SW480 (cell line): ENCODE results near the gene SPDYE17.
"Not testable (repeated sequence)": the region's sequence is repeated elsewhere in the genome, so short reads cannot be mapped to it uniquely, and the experiment has no call there.

ENCODE experiments used
- DNase-seq: peaks from one replicate; pipeline ENCODE4 v3.0.0-alpha.2; 2016; ENCODE audit warnings: low spot score

Gene SPDYE17

DNA sequence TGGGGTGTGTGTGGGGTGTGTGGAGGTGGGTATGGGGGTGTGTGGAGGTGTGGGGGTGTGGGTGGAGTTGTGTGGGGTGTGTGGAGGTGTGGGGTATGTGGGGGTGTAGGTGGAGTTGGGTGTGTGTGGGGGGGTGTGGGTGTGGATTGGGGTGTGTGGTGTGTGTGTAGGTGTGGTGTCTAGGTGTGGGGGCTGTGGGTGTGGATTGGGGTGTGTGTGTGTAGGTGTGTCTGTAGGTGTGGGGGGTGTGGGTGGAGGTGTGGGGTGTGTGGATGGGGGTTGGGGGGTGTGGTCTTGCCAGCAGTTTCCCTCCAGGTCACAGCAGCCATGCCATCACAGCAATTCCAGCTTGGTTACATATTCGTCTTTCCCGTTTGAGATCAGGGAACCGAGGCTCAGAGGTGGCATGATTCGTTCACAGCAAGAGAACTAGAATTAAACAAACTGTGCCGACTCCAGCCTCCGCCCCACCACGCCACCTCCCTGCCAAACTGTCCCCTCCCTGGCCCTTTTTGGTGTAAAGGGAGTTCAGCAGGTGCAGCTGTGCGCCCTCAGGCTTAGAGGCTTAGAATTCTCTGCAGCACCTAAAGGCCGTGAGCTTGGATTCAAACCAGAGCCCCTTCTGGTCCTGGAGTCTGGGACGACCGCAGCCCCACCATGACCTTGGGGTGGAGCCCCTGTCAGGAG, 33.3 kb downstream of the SPDYE17 start:
- peak; percentile 27 for DNase-seq

DNA sequence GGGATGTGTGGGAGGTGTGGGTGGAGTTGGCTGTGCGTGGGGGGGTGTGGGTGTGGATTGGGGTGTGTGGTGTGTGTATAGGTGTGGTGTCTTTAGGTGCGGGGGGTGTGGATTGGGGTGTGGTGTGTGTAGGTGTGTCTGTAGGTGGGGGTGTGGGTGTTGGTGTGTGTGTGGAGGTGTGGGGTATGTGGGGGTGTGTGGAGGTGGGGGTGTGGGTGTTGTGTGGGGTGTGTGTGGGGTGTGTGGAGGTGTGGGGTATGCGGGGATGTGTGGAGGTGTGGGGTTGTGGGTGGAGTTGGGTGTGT, 33.9 kb downstream of the SPDYE17 start:
- no peak for DNase-seq

DNA sequence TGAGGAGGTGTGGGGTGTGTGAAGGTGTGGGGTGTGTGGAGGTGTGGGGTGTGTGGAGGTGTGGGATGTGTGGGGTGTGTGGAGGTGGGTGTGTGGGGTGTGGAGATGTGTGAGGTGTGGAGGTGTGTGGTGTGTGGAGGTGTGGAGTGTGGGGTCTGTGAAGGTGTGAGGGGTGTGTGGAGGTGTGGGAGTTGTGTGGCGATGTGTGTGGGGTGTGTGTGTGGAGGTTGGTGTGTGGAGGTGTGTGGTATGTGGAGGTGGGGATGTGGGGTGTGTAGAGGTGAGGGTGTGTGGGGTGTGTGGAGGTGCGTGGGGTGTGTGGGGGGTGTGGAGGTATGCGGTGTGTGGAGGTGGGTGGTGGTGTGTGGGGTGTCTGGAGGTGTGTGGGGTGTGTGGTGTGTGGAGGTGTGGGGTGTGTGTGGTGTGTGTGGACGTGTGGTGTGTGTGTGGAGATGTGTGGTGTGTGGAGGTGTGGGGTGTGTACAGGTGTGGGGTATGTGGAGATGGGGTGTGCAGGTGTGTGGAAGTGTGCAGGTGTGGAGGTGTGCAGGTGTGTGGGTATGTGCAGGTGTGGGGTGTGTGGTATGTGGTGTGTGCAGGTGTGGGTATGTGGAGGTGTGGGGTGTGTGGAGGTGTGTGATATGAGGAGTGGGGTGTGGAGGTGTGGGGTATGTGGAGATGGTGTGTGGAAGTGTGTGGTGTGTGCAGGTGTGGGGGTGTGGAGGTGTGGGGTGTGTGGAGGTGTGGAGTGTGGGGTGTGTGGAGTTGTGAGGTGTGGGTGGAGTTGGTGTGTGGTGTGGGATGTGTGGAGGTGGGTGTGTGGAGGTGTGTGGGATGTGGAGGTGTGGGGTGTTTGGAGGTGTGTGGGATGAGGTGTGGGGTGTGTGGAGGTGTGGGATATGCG, 34.5 kb downstream of the SPDYE17 start:
- no peak for DNase-seq

DNA sequence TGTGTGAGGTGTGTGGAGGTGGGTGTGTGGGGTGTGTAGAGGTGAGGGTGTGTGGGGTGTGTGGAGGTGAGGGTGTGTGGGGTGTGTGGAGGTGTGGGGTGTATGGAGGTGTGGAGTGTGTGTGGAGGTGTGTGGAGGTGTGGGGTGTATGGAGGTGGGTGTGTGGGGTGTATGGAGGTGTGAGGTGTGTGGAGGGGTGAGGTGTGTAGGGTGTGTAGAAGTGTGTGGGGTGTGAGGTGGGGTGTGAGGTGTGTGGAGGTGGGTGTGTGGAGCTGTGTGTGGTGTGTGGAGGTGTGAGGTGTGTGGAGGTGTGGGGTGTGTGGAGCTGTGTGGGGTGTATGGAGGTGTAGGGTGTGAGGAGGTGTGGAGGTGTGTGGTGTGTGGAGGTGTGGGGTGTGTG, 35.2 kb downstream of the SPDYE17 start:
- not testable (repeated sequence) for DNase-seq

DNA sequence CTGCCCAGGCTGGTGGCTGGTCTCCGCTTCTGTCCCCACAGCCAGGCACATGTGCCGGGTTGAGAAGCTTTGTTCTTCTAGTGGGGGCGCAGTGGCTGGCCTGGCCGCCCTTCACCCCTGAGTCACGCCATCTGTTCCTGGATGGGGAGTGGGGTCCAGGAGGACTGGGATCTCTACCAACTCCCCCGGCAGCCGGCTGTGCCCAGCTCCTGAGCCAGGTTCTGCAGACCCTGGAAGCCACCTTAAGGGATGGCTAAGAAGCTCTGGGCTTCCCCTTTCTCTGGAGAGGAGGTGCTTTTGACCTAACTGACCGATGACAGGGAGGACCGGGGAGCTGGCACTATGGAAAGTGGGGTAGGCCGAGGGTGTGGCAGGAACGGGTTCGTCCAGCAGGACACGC, 37.9 kb downstream of the SPDYE17 start:
- DNase-seq: not testable (repeated sequence)

DNA sequence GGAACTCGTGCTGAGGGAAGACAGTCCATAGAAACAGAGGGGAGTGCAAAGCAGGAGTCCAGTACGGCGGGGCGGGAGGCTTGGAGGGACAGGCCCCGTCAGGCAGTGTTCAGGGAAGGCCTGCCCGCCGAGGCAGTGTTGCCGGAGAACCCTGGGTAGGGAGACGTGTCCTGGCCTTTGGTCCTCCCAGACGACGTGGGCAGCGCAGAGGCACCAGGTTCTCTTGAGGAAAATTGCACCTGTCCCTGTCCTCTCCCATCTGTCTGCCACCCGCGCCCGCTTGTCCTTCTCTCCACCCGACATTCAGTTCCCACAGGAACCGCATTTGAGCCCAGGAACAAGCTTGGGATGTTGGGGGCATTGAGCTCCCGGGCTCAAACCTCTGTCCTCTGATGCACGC, 38.3 kb downstream of the SPDYE17 start:
- not testable (repeated sequence) for DNase-seq

DNA sequence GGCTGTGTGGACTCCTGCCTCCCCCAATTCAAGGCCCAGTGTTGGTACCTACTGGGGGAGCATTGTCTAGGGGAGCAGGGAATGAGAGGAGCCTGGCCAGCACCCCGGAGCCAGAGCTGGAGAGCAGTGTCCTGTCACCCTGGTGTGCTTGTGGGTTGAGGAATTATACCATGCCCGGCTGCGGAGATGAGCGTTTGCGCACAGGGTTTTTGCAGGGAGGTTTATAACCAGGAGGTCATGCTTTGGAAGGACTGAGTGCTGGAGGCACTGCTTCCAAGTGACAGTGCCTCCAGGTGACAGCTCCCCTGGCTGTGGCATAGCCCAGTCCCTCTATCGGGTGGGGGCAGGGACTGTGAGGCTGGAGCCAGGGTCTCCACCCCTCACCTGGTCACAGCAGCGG, 39.3 kb downstream of the SPDYE17 start:
- DNase-seq: not testable (repeated sequence)

DNA sequence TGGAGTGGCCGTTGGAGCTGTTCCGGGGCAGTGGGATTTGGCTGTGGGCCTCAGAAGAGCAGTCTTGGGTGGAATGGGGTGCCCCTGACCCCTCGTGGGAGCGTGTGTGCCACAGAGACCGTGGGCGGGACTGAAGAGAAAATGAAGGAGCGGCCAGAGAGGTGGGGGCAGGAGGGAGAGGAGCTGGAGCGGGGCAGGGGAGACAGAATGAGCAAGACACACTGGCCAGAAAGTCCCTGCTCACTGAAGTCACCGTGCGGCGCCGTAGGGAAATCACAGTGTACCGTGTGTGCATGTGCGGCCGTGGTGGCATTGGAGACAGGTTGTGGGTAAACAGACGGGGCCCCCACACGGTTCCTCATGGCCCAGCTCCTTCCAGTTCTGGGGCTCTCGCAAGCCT, 40.0 kb downstream of the SPDYE17 start:
- DNase-seq: not testable (repeated sequence)

DNA sequence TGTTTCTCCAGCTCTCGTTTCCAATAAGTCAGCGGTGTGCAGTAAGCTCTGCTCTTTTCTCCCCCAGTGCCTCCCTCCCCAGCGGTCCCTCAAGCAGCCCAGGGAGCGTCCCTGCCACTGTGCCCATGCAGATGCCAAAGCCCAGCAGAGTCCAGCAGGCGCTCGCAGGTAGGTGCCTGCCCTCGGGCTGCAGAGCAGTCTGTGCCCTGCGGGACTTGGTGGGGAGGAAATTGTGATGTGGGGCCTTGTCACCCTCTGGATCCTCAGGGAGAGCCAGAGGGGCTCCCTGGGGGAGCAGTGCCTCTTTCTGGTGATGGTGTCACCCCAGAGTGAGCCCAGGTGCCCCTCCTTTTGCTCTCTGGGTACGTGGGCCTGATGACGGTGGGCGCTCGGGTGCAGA, 42.0 kb downstream of the SPDYE17 start:
- not testable (repeated sequence) for DNase-seq

DNA sequence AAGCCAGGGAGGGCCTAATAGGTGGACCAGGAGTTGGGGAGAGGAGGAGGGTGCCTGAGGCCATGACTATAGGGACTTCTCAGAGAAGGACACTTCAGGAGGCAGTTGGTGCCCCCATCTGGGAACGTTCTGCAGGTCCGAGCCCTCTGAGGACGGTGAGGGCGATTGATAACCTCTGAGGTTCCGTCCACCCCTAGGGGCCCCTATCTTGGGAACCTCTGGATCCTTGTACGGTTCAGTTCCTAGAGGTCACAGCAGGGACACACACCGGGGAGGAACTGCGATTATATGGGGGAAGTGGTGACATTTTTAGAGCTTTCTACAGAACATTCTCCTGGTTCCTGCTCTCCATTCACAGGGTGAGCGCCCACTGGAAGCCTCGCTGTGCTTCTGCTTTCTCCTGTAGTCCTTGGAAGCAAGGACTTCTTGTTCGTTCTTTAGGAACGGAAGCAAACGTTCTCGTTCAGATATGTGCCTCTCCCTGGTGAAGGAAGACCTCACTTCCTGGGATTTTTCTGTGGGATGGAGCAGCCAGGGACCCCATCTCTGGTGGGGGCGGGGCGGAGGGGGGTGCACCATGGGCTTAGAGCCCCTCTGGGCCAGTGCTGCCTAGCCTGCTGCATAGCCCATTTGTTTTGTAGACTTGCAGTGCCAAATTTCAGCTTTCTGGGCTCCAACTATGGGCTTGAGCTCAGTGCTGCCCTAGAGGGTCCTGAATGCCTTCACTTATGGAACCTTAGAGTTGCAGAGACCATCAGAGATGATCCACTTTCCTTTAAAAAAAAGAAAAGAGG, 46.0 kb downstream of the SPDYE17 start:
- DNase-seq: not testable (repeated sequence)

DNA sequence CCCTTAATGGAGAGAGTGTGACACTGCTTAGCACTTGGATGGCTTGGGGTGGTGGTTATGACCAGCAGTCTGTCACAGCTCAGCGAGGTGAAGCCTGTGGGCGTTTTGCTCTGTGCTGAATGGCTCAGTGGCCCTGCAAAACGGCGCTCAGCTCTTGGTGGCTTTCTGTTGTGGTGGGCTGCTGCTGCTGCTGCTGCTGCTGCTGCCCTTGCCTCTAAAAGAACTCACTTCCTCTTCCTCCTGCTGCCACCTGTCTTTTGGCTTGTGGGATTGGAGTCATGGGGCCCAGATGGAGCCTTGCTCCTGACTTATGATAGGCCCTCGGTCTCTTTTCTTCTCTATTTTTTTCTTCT, 47.4 kb downstream of the SPDYE17 start:
- DNase-seq: not testable (repeated sequence)

DNA sequence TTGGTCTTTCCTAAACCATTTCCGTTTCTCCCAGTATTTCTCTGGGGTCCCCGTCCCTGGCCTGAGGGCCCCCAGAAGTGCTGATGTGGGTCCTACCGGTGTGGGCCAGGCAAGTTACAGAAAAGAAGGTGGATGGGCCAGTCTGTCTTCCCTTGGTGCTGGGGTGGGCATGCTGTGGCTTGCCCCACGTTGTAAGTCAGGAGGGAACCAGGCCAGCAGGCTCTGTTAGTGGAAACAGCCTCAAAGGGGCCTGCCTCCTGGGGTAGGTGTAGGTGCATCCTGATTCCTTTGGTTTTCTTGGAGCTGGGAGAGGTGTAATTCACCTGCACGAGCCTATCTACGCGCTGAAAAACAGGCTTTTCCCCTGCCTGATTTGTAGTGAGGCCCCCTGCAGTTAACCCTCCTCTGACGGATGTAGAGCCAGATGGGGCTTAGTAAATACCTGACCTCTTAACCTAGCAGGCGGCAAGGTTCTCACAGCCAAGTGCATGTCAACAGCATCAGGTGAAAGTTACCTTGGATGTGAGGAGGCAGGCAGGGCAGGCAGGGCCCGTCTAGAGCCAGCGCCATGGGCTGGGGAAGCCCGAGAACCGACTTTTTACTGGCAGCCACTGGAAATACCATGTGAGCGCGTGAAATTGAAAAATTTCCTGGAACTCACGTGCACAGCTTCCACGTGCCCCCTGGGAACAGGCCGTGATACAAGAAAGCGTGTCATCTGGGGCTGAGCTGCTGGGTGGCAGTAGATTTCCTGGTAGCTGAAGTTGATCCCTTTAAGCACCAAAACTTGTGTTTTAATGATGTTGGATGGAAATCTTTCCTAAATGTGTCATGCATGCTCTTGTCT, 48.0 kb downstream of the SPDYE17 start:
- DNase-seq: not testable (repeated sequence)

DNA sequence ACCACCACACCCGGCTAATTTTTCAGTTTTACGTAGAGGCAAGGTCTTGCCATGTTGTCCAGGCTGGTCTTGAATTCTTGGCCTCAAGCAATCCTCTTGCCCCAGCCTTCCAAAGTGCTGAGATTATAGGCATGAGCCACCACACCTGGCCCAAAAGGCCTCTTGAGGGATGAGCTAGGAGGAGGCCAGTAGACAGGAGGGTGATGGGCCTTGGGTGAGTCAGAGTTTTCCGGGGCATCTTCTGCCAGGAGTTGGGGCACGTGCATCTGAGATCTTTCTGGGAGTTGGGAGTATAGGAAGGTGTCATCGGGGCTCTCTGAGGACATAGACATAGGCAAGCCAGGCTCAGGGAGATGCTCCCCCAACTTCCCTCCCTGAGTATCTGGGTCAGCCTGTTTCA, 48.8 kb downstream of the SPDYE17 start:
- not testable (repeated sequence) for DNase-seq

DNA sequence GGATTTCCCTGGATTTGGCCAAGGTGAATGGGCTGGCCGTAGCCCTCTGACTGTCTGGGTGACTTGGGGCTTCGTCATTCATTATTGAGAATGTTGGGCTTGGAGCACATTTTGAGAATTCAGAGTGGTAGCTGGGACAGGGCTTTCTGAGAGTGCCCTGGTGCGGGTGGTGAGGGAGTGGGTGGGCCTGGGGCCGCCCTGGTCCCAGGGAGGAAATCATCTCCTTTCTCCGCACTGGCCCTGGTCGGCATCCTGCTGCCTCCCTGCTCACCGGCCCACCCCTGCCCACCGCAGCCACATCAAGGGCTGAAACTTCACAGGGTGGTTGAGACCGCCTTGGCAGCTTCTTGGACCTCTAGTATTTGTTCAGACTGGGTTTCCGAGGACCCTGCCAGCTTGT, 49.7 kb downstream of the SPDYE17 start:
- DNase-seq: not testable (repeated sequence)

DNA sequence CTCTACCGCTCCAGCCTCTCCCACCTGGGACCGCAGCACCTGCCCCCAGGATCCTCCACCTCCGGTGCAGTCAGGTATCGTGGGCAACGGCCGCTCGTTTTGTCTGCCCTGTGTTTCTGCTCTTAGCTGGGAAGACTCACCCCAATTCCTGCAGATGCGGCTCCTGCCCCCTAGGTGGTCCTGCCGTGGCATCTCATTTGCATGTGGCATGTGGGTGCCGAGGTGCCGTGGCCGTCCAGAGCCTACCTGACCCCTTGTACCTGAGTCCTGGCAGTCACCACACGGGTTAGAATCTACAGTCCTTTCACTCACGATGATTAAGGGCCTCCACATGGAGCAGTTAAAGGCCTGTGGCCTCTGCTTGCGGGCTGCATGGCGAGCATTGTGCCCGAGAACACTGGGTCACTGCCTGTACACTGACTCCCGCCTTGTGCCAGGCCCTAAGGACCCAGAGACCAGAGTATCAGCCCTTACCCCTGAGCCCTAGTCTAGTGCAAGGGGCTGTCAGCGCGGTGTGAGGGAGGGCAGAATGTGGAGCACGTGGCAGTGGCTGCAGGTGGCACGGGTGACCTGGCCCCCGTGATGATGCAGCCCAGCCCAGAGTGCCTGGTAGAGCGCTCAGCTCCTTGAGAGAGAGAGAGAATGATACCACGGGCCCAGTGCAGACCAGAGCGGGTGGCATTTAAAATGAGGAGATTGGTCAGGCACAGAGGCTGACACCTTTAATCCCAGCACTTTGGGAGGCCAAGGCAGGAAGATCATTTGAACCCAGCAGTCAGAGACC, 50.8 kb downstream of the SPDYE17 start:
- not testable (repeated sequence) for DNase-seq

DNA sequence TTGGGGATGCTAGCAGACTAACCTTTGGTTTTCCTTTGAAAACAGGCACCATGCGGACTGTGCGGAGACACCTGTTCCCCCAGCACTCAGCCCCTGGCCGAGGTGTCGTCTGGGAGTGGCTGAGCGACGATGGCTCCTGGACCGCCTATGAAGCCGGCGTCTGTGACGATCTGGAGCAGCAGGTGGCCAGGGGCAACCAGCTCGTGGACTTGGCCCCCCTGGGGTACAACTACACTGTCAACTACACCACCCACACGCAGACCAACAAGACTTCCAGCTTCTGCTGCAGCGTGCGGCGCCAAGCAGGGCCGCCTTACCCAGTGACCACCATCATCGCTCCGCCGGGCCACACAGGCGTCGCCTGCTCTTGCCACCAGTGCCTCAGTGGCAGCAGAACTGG, 51.6 kb downstream of the SPDYE17 start:
- DNase-seq: not testable (repeated sequence)

DNA sequence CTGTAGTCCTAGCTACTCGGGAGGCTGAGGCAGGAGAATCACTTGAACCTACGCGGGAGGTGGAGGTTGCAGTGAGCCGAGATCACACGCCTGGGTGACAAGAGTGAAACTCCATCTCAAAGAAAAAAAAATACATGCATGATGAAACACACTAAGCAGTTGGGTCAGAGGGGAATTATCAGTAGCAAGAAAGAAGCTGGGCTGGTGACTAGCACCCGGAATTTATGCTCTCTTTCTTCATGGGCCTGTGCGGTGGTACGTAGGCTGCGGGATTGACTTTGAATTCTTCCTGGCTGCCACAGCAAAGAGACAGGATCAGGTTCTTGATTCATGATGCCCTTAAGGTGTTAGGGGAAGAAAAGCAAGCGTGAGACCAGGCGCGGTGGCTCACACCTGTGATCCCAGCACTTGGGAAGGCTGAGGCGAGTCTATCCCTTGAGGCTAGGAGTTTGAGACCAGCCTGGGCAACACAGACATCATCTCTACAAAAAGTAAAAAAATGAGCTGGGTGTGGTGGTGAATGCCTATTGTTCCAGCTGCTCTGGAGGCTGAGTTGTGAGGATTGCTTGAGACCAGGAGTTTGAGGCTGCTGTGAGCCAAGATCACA, 54.3 kb downstream of the SPDYE17 start:
- DNase-seq: not testable (repeated sequence)

DNA sequence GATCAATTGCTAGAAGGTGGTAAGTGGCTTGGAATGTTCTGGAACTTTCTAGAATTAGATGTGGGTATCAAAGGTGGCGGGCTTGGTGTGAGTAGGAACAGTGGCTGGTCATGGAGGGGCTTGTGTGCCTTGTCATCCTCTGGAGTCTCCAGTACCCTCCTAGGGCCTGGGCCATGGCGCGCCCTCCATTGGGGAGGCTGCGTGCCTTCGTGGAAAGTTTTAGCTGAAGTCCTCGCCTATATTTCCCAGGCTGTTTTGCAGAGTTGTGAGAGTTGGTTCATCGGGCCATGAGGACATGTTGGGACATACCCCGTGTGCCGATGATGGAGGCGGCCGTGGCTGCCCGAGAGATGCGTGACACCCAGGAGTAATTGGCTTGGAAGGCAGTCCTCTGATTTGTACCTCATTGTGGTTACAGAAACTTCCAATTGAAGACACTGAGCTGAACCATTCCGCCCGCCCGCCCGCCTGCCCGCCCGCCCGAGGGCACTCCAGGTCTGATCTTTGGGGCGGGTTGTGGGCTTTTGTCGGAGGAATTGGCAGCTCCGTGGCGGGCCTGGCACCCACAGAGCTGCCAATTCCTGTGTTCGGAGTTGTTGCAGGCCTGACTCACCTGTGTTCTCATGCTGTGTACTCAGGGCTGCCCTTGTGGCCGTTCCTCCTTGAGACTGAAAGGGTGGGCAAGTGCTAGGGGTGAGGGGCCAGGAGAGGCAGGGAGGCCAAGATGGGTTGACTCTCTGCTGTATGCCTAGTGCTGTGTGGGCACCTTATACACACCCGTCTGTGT, 57.2 kb downstream of the SPDYE17 start:
- DNase-seq: not testable (repeated sequence)

DNA sequence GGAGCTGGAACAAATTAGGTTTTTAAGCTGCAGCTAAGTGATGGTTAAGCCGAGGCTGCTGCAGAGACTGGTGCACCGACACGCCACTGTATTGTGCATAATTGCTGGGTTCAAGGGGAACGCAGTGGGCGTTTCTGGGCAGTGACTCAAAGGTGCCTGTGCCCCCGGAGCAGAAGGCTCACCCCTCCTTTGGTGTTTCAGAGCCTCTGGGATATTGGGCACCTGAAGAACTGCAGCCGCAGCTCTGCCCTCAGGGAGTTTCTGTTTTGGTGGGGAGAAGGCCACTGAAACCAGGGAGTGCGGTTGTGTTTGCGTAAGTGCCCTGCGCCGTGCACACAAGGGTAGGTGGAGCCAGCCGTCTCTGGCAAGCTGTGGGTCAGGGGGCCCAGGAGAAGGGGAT, 57.8 kb downstream of the SPDYE17 start:
- not testable (repeated sequence) for DNase-seq

DNA sequence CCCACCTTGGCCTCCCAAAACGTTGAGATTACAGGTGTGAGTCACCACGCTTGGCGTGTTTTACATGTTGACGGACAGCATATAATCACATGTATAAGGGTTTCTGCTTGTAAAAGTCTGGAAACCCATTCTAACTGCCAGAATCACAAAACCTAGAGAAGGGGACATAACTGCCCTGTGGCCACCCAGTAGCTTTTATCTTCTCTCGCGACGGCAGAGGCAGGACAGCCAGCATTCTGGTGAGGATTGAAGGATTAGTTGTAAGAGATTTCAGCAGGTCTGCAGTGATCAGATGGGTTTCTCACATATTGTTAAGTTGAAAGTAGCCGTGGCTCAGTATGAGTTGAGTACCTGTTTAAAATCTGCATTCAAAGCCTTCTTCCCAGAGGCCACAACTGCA, 59.8 kb downstream of the SPDYE17 start:
- DNase-seq: not testable (repeated sequence)
